ENCODE measurements around the gene TERT.

DNA sequence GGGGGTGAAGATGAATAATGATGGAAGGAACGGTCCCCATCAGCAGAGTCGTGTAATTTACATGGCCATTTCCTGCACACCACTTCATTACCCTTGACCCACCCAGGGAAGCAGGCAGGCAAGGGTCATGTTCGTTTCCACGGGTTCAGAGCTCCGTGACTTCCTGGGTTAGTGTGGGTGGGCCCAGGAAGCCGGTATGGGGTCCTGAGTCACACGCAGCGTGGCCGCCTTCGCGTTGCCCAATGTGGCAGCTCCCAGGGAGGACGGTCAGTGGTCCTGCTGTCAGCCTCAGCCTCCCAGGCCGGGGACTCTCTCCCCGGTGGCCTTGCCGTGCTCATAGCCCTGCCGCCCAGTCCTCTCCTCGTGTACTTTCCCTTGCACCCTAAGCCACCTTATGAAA, 5.1 kb upstream of the TERT start:
- TF ChIP-seq, protein P1, sequence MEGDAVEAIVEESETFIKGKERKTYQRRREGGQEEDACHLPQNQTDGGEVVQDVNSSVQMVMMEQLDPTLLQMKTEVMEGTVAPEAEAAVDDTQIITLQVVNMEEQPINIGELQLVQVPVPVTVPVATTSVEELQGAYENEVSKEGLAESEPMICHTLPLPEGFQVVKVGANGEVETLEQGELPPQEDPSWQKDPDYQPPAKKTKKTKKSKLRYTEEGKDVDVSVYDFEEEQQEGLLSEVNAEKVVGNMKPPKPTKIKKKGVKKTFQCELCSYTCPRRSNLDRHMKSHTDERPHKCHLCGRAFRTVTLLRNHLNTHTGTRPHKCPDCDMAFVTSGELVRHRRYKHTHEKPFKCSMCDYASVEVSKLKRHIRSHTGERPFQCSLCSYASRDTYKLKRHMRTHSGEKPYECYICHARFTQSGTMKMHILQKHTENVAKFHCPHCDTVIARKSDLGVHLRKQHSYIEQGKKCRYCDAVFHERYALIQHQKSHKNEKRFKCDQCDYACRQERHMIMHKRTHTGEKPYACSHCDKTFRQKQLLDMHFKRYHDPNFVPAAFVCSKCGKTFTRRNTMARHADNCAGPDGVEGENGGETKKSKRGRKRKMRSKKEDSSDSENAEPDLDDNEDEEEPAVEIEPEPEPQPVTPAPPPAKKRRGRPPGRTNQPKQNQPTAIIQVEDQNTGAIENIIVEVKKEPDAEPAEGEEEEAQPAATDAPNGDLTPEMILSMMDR (conservative IDR thresholded peaks at IDR 0.05; ENCODE audit: low read length), result no peak
- no peak for TF ChIP-seq EZH2phosphoT487 (IDR thresholded peaks at IDR 0.05; ENCODE audit: borderline replicate concordance)
